SU-DHL-6 (cell line): ENCODE results near the gene TLR10.

Experiments
- H2AFZ ChIP-seq: fragments of 200-600 bp; sonication (generic); 2 replicates; pipeline ENCODE4 v1.6.1; 2014; ENCODE audit warnings: low read depth, mild to moderate bottlenecking, moderate library complexity, mixed read lengths, antibody characterized with exemption, low read length; ENCODE audit not compliant: severe bottlenecking
- H3F3A ChIP-seq: fragments of 200-600 bp; shearing (Covaris generic); 2 replicates; pipeline ENCODE4 v1.6.0; 2016; ENCODE audit warnings: antibody characterized with exemption, mild to moderate bottlenecking; ENCODE audit not compliant: insufficient read depth
- H3K27ac ChIP-seq: fragments of 200-600 bp; sonication (generic); 2 replicates; pipeline ENCODE4 v1.5.1; 2016; ENCODE audit warnings: low read depth, mild to moderate bottlenecking, low read length, moderate library complexity, mixed read lengths
- H3K27me3 ChIP-seq: fragments of 200-600 bp; sonication (generic), shearing (Covaris generic); 2 replicates; pipeline ENCODE4 v1.6.0; 2014; ENCODE audit warnings: mild to moderate bottlenecking, low read length
- H3K36me3 ChIP-seq: fragments of 200-600 bp; sonication (generic); 2 replicates; pipeline ENCODE4 v1.6.1; 2014; ENCODE audit warnings: mild to moderate bottlenecking, low read length, mixed read lengths
- H3K4me2 ChIP-seq: fragments of 300-600, 200-600 bp; shearing (Covaris generic), sonication (generic); 2 replicates; pipeline ENCODE4 v1.6.0; 2014; ENCODE audit warnings: low read length, low read depth, mild to moderate bottlenecking; ENCODE audit not compliant: poor library complexity, severe bottlenecking
- H3K4me3 ChIP-seq: fragments of 200-600 bp; sonication (generic); 2 replicates; pipeline ENCODE4 v1.5.1; 2014; ENCODE audit warnings: antibody characterized with exemption, low read length, mild to moderate bottlenecking, mixed read lengths; ENCODE audit not compliant: insufficient read depth, poor library complexity, severe bottlenecking
- H3K79me2 ChIP-seq: fragments of 200-600 bp; sonication (generic); 2 replicates; pipeline ENCODE4 v1.6.1; 2014; ENCODE audit warnings: mild to moderate bottlenecking, low read length, moderate library complexity; ENCODE audit not compliant: insufficient read depth
- H3K9ac ChIP-seq: fragments of 200-600 bp; sonication (generic); 2 replicates; pipeline ENCODE4 v1.7.0; 2014; ENCODE audit warnings: mild to moderate bottlenecking, low read length
- H3K9me2 ChIP-seq: fragments of 200-600 bp; sonication (generic); replicated peaks from 2 replicates; pipeline ENCODE4 v1.6.1; 2014; ENCODE audit warnings: low read length; ENCODE audit not compliant: insufficient read depth
- H3K9me3 ChIP-seq: fragments of 200-600 bp; sonication (generic); 2 replicates; pipeline ENCODE4 v1.6.1; 2014; ENCODE audit warnings: low read length, mixed read lengths; ENCODE audit not compliant: insufficient read depth
- H4K20me1 ChIP-seq: fragments of 200-600 bp; sonication (generic); 2 replicates; pipeline ENCODE4 v1.6.1; 2014; ENCODE audit warnings: low read depth, mild to moderate bottlenecking, antibody characterized with exemption, low read length, moderate library complexity, mixed read lengths
- CTCF ChIP-seq: fragments of 200-600 bp; sonication (generic); IDR thresholded peaks from one replicate; pipeline ENCODE4 v1.5.1; 2017; ENCODE audit warnings: antibody characterized with exemption, mild to moderate bottlenecking, low read length, moderate library complexity; ENCODE audit not compliant: insufficient read depth, poor library complexity, severe bottlenecking
- EZH2phosphoT487 ChIP-seq: fragments of 200-600 bp; sonication (generic), shearing (Covaris generic); conservative IDR thresholded peaks from 2 replicates; pipeline ENCODE4 v1.6.1; 2018; ENCODE audit warnings: mild to moderate bottlenecking, antibody characterized with exemption, low read length, moderate library complexity, mixed read lengths

The TLR10 gene

DNA sequence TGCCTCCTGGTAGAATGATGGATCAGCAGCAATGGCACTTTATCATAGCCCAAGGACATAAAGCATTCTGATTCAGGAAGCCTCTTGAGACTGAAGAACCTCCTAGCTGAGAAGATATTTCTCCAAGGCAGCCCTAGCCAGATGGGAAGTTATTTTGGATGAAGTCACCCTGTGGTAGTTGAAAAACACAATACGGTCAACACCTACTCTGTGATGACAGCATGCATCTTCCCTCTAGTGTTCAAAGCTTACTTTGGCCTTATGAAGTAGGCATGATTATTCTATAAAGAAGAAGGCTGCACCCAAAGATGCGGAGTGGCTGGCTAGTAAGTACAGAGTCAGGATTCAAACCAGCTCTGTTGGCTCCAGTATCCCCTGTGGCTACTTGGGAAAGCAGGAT lies 47.9 kb downstream of the TLR10 start:
- no peaks in the 10 kb centered on the region for H3K9me2 ChIP-seq
- no peaks in the 10 kb centered on the region for H3K79me2 ChIP-seq
- H3K27ac ChIP-seq = no peak overlapping the region
- peaks cover 8% of the 10 kb centered on the region; the same call in 1 of the 2 replicates for H3K9me3 ChIP-seq
- H3K27me3 ChIP-seq = no peaks in the 10 kb centered on the region
- H4K20me1 ChIP-seq = no peaks in the 10 kb centered on the region
- no peak overlapping the region for H3K4me2 ChIP-seq
- H3K36me3 ChIP-seq = no peaks in the 10 kb centered on the region
- no peak overlapping the region for H3K4me3 ChIP-seq
- H2AFZ ChIP-seq = no peak overlapping the region
- TF ChIP-seq EZH2phosphoT487 = no peak
- no peak for TF ChIP-seq CTCF
- H3F3A ChIP-seq = no peaks in the 10 kb centered on the region
- H3K9ac ChIP-seq = no peak overlapping the region

GRCh38 chr4:38734446-38734845 lies 48.3 kb downstream of the TLR10 start:
- TF ChIP-seq CTCF (no peak), EZH2phosphoT487 (no peak)
- no peaks in the 10 kb centered on the region for H3K9me2 ChIP-seq
- peaks cover 8% of the 10 kb centered on the region; the same call in 1 of the 2 replicates for H3K9me3 ChIP-seq
- H3K9ac ChIP-seq = no peak overlapping the region
- no peak overlapping the region for H3K4me2 ChIP-seq
- H3K36me3 ChIP-seq = no peaks in the 10 kb centered on the region
- no peak overlapping the region for H2AFZ ChIP-seq
- H3K4me3 ChIP-seq = no peak overlapping the region
- H4K20me1 ChIP-seq = no peaks in the 10 kb centered on the region
- H3K27me3 ChIP-seq = no peaks in the 10 kb centered on the region
- H3F3A ChIP-seq = no peaks in the 10 kb centered on the region
- no peaks in the 10 kb centered on the region for H3K79me2 ChIP-seq
- H3K27ac ChIP-seq = no peak overlapping the region

DNA sequence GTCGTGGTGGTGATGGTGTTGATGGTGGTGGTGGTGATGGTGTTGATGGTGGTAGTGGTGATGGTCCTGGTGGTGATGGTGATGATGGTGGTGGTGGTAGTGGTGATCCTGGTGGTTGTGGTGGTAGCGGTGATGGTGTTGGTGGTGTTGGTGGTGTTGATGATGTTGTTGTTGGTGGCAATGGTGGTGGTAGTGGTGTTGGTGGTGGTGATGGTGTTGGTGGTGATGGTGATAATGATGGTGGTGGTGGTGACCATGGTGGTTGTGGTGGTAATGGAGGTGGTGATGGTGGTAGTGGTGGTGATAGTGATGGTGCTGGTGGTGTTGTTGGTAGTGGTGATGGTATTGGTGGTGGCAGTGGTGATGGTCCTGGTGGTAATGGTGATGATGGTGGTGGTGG lies 49.1 kb downstream of the TLR10 start:
- Histone ChIP-seq H3K36me3 (no peaks in the 10 kb centered on the region), H3K27me3 (no peaks in the 10 kb centered on the region), H3K4me2 (no peak overlapping the region), H3K4me3 (no peak overlapping the region), H3K9ac (no peak overlapping the region), H3K27ac (no peak overlapping the region), H2AFZ (no peak overlapping the region), H4K20me1 (no peaks in the 10 kb centered on the region), H3F3A (no peaks in the 10 kb centered on the region), H3K9me2 (no peaks in the 10 kb centered on the region), H3K9me3 (peaks cover 8% of the 10 kb centered on the region; the same call in 1 of the 2 replicates), H3K79me2 (no peaks in the 10 kb centered on the region)
- TF ChIP-seq EZH2phosphoT487 = no peak
- TF ChIP-seq CTCF = no peak
